Suppressor macrophage (primary cell): ENCODE results near the gene PRKAG1.
A peak's percentile ranks its signal among the peaks of the same experiment; 100 is the strongest.

ENCODE experiments used
- DNase-seq, 4 experiments: peaks; one replicate each; pipeline ENCODE4 v3.0.0-alpha.2; 2020 to 2022

Gene PRKAG1

GRCh38 chr12:48965298-48965838 is 53.2 kb downstream of the PRKAG1 start:
- DNase-seq = peak in 2 of 4 experiments; percentile 18 to 20

GRCh38 chr12:48961801-48962200 is 56.8 kb downstream of the PRKAG1 start:
- DNase-seq = no peak

- no peak for DNase-seq
These were observed 57.2 kb downstream of the PRKAG1 start for GRCh38 chr12:48961331-48961730.

- DNase-seq = no peak
These were observed 57.7 kb downstream of the PRKAG1 start for GRCh38 chr12:48960834-48961233.

GRCh38 chr12:48958049-48958388 is 60.6 kb downstream of the PRKAG1 start:
- peak in 1 of 4 experiments; percentile 18 for DNase-seq

GRCh38 chr12:48957141-48958048 is 61.2 kb downstream of the PRKAG1 start, which contains the start of gene ARF3:
Gene ARF3 (minus strand): TSS chr12:48957487. CDS start chr12:48941095, 16,392 bp downstream.
- peak; percentile 94 to 98 (median 96) for DNase-seq

GRCh38 chr12:48956279-48957140 is 62.1 kb downstream of the PRKAG1 start:
- peak; percentile 92 to 96 (median 94) for DNase-seq

- DNase-seq = peak in 3 of 4 experiments; percentile 52 to 82 (median 70)
These were observed 63.6 kb downstream of the PRKAG1 start for GRCh38 chr12:48954841-48955501.

GRCh38 chr12:48954061-48954460 is 64.5 kb downstream of the PRKAG1 start:
- no peak for DNase-seq

- DNase-seq = no peak
These were observed 65.9 kb downstream of the PRKAG1 start for GRCh38 chr12:48952691-48953090.
